HG02798 (cell line): ENCODE measurements around the gene ZDHHC11.
"Not testable (repeated sequence)": the region's sequence is repeated elsewhere in the genome, so short reads cannot be mapped to it uniquely, and the experiment has no call there.

ENCODE experiments used
- ATAC-seq: cut with Tn5 transposase; IDR thresholded peaks from one replicate; pipeline ENCODE4 v1.9.1; 2021; ENCODE audit warnings: mild to moderate bottlenecking; ENCODE audit not compliant: unreplicated experiment, poor library complexity

Gene ZDHHC11

GRCh38 chr5:845676-846601 is 4.8 kb downstream of the ZDHHC11 start:
- not testable (repeated sequence) for ATAC-seq

GRCh38 chr5:845031-845675 is 5.6 kb downstream of the ZDHHC11 start:
- not testable (repeated sequence) for ATAC-seq

GRCh38 chr5:844426-844825 is 6.4 kb downstream of the ZDHHC11 start:
- ATAC-seq = not testable (repeated sequence)

- ATAC-seq = not testable (repeated sequence)
Observed at GRCh38 chr5:843926-844325, 6.9 kb downstream of the ZDHHC11 start.

GRCh38 chr5:843371-843770 is 7.4 kb downstream of the ZDHHC11 start:
- not testable (repeated sequence) for ATAC-seq

- ATAC-seq = not testable (repeated sequence)
Observed at GRCh38 chr5:842402-843221, 8.2 kb downstream of the ZDHHC11 start.

- not testable (repeated sequence) for ATAC-seq
Observed at GRCh38 chr5:841531-842401, 9.0 kb downstream of the ZDHHC11 start.

- not testable (repeated sequence) for ATAC-seq
Observed at GRCh38 chr5:840974-841435, 9.8 kb downstream of the ZDHHC11 start.

- not testable (repeated sequence) for ATAC-seq
Observed at GRCh38 chr5:840118-840973, 10.4 kb downstream of the ZDHHC11 start.

GRCh38 chr5:838431-838851 is 12.3 kb downstream of the ZDHHC11 start:
- ATAC-seq = not testable (repeated sequence)

- ATAC-seq = not testable (repeated sequence)
Observed at GRCh38 chr5:837621-838121, 13.1 kb downstream of the ZDHHC11 start.

- ATAC-seq = not testable (repeated sequence)
Observed at GRCh38 chr5:835933-836612, 14.7 kb downstream of the ZDHHC11 start.

- not testable (repeated sequence) for ATAC-seq
Observed at GRCh38 chr5:834013-834412, 16.8 kb downstream of the ZDHHC11 start.

- ATAC-seq = not testable (repeated sequence)
Observed at GRCh38 chr5:828194-828593, 22.6 kb downstream of the ZDHHC11 start.

- not testable (repeated sequence) for ATAC-seq
Observed at GRCh38 chr5:825544-825943, 25.2 kb downstream of the ZDHHC11 start.

GRCh38 chr5:821504-821903 is 29.3 kb downstream of the ZDHHC11 start:
- no peak for ATAC-seq

- ATAC-seq = no peak
Observed at GRCh38 chr5:820245-820644, 30.5 kb downstream of the ZDHHC11 start.

- ATAC-seq = no peak
Observed at GRCh38 chr5:819078-819477, 31.7 kb downstream of the ZDHHC11 start.
